Activated CD4-positive, alpha-beta T cell treated with anti-CD3 and anti-CD28 coated beads, Interleukin-2, amount 10 ng/mL, durations not matched to agents 7 days and 5 days (primary cell): ENCODE measurements around the gene C4orf33. TPM values are rescaled to one million over a fixed set of nuclear protein-coding genes. Genes with fewer than 3 reads are reported as not detected.
"Not testable (repeated sequence)": the region's sequence is repeated elsewhere in the genome, so short reads cannot be mapped to it uniquely, and the experiment has no call there.

Experiments
- CTCF ChIA-PET: fragments of 350-600 bp; sonication (Branson Sonifier 250); formaldehyde crosslinking; loops from one replicate; lab custom pipeline; 2021; ENCODE audit warnings: antibody characterized with exemption; lab: Charles Lee
- POLR2A ChIA-PET: fragments of 350-600 bp; sonication (Branson Sonifier 250); formaldehyde crosslinking; loops from one replicate; lab custom pipeline; 2021; ENCODE audit warnings: antibody characterized with exemption; lab: Charles Lee
- DNase-seq: peaks from one replicate; pipeline ENCODE4 v3.0.0-alpha.2; 2020
- H3K27ac Mint-ChIP-seq: one replicate; pipeline ENCODE4 v1.8.0; 2021; ENCODE audit warnings: mild to moderate bottlenecking, moderate library complexity, mixed read lengths
- H3K27me3 Mint-ChIP-seq: one replicate; pipeline ENCODE4 v1.8.0; 2021; ENCODE audit warnings: mixed read lengths
- H3K36me3 Mint-ChIP-seq: one replicate; pipeline ENCODE4 v1.8.0; 2021; ENCODE audit warnings: low read depth, mixed read lengths
- H3K4me1 Mint-ChIP-seq: one replicate; pipeline ENCODE4 v1.8.0; 2021; ENCODE audit warnings: mixed read lengths
- H3K4me3 Mint-ChIP-seq: one replicate; pipeline ENCODE4 v1.8.0; 2021; ENCODE audit warnings: mild to moderate bottlenecking, moderate library complexity, mixed read lengths
- H3K9me3 Mint-ChIP-seq: one replicate; pipeline ENCODE4 v1.8.0; 2021; ENCODE audit warnings: mixed read lengths
- total RNA-seq, 2 experiments: library from RNA; stranded (reverse); gene quantifications; one replicate each; pipeline ENCODE4 v1.2.3, GENCODE V29; 2021

Gene C4orf33, protein sequence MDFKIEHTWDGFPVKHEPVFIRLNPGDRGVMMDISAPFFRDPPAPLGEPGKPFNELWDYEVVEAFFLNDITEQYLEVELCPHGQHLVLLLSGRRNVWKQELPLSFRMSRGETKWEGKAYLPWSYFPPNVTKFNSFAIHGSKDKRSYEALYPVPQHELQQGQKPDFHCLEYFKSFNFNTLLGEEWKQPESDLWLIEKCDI
- 10 to 100 TPM; 17.8 to 18.6 TPM for total RNA-seq

DNA sequence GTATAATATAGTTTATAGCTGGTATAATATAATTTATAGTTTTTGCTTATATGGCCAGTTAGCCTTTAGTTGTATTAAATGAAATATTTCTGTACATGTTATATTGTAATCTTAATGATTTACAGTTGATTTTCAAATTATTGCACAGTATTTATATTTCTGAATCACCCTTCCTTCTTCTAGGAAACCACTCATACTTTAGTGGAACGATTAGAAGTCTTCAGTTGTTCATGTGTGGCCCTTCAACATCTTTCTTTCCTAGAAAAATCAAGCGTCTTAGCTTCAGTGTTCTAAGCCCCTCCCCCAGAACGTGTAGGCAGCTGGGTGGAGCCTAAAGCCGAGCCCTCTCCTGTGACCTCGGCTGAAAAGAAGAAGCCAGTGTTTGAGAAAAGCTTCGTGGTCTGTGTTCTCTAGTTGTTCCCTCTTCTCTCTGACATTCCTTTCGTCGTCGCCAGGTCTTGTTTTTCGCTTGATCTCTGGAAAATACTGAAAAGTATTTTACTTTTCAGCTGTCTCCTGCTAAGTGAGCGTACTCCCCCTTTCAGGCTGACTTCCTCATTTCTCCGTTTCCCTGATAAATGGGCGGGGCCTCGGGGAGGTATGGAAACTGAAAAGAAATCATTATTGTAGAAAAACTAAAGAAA lies at the start of gene C4orf33:
C4orf33 (plus strand) TSS at position 342 of the 644 bp plus-strand sequence. CDS start 6,459 bp downstream, outside the sequence.
- peaks cover 4% of the 10 kb centered on the region for H3K36me3 Mint-ChIP-seq
- H3K4me3 Mint-ChIP-seq = peak within 1 kb of the TSS; percentile 82
- no peaks in the 10 kb centered on the region for H3K9me3 Mint-ChIP-seq
- peak; percentile 85 for DNase-seq
- ChIA-PET CTCF (no interaction called here), POLR2A (interaction anchor here (0.6 to 0.9 kb wide), 3 partner anchors 13 to 290 kb away, joined by 3 to 4 read pairs (median 4); no protein-coding TSS in a partner anchor)
- peak within 1 kb of the TSS; percentile 90 for H3K27ac Mint-ChIP-seq
- H3K4me1 Mint-ChIP-seq = peaks cover 41% of the 10 kb centered on the region
- no peaks in the 10 kb centered on the region for H3K27me3 Mint-ChIP-seq

DNA sequence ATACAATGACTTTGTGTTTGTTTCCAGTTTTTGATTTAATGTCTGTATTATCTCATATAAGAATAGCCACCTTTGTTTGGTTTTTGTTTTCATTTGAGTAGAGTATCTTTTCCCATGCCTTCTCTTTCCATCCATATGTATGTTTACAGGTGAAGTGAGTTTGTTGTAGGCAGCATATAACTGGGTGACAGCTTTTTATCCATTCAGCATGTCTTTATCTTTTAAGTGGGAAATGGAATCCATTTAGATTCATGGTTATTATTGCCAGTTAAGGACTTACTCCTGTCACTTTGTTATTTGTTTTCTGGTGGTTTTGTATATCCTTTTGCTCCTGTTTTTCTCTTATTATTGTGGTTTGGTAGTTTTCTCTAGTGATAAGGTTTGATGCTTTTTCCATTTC lies 36.9 kb upstream of the C4orf33 start:
- Mint-ChIP-seq H3K4me3 (no peak overlapping the region), H3K36me3 (peaks cover 72% of the 10 kb centered on the region), H3K4me1 (no peaks in the 10 kb centered on the region), H3K9me3 (peaks cover 79% of the 10 kb centered on the region), H3K27me3 (no peaks in the 10 kb centered on the region), H3K27ac (no peak overlapping the region)
- ChIA-PET POLR2A (no interaction called here), CTCF (no interaction called here)
- DNase-seq = no peak

DNA sequence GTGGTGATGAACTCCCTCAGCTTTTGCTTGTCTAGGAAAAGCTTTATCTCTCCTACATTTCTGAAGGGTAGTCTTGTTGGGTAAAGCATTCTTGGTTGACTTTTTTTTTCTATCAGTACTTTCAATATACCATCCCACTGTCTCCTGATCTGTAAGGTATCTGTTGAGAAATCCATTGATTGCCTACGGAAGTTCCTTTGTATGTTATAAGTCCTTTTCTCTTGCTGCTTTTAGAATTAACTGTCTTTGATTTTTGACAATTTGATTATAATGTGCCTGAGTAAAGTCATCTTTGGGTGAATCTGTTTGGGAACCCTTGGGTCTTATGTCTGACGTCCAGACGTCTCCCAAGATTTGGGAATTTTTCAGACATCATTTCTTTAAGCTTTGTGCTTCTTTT lies 33.4 kb upstream of the C4orf33 start:
- Mint-ChIP-seq H3K4me3 (no peak overlapping the region), H3K36me3 (peaks cover 60% of the 10 kb centered on the region), H3K9me3 (peaks cover 56% of the 10 kb centered on the region), H3K27me3 (no peaks in the 10 kb centered on the region), H3K27ac (no peak overlapping the region), H3K4me1 (no peaks in the 10 kb centered on the region)
- CTCF ChIA-PET = interaction anchor here (1.5 kb wide), 1 partner anchor 14 kb away, joined by 5 read pairs; no protein-coding TSS in a partner anchor
- DNase-seq = no peak
- POLR2A ChIA-PET = no interaction called here

DNA sequence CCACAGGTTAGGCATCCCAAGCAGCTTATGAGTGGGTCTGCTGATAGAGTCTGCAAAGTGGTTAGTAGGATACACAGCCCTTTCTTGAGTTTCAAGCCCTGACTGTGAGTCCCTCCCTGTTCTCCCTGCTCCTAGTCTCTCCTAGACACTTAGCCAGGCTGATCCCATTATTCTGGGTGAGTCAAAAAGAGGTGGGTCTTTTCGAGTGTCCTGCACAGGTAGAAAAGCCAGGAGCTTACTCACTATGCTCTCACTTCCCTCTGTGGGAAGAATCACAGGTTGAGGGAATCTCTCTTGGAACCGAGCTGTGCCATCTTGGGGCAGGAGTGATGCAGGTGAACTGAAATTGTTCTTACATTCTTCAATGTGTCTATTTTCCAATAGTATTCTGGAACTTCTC lies 32.3 kb upstream of the C4orf33 start:
- Mint-ChIP-seq H3K36me3 (peaks cover 62% of the 10 kb centered on the region), H3K4me3 (no peak overlapping the region), H3K4me1 (no peaks in the 10 kb centered on the region), H3K9me3 (peaks cover 51% of the 10 kb centered on the region), H3K27me3 (no peaks in the 10 kb centered on the region), H3K27ac (no peak overlapping the region)
- ChIA-PET CTCF (interaction anchor here (1.5 kb wide), 1 partner anchor 13 kb away, joined by 5 read pairs; no protein-coding TSS in a partner anchor), POLR2A (no interaction called here)
- DNase-seq = no peak

DNA sequence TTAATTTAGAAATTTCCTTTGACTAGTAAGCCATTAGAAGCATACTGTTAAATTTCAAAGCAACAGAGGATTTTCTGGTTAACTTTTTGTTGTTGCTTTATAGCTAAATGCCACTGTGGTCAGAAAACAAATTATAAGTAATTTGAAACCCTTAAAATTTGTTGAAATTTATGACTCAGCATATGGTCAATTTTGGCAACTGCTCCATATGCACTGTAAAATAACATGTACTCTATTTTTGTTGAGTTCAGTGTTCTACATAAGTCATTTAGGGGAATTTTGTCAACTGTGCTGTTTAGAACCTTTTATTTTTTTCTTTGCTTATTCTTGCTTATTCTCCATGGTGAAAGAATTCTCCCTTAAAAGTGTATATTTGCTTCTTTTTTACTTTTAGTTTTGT lies 31.2 kb upstream of the C4orf33 start:
- H3K36me3 Mint-ChIP-seq = peaks cover 63% of the 10 kb centered on the region
- CTCF ChIA-PET = no interaction called here
- POLR2A ChIA-PET = no interaction called here
- no peak overlapping the region for H3K27ac Mint-ChIP-seq
- peaks cover 50% of the 10 kb centered on the region for H3K9me3 Mint-ChIP-seq
- no peaks in the 10 kb centered on the region for H3K27me3 Mint-ChIP-seq
- no peaks in the 10 kb centered on the region for H3K4me1 Mint-ChIP-seq
- no peak for DNase-seq
- no peak overlapping the region for H3K4me3 Mint-ChIP-seq

DNA sequence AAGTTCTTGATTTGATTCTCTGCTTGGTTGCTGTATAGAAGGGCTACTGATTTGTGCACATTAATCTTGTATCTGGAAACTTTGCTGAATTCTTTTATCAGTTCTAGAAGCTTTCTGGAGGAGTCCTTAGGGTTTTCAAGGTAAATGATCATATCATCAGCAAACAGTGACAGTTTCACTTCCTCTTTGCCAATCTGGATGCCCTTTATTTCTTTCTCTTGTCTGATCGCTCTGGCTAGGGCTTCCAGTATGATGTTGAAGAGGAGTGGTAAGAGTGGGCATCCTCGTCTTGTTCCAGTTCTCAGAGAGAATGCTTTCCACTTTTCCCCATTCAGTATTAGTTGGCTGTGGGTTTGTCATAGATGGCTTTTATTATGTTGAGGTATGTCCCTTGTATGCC lies 26.4 kb upstream of the C4orf33 start:
- H3K4me3 Mint-ChIP-seq, H3K27ac Mint-ChIP-seq, POLR2A ChIA-PET, DNase-seq, H3K27me3 Mint-ChIP-seq, H3K4me1 Mint-ChIP-seq, CTCF ChIA-PET: not testable (repeated sequence)
- H3K36me3 Mint-ChIP-seq = peaks cover 49% of the 10 kb centered on the region
- H3K9me3 Mint-ChIP-seq = peaks cover 44% of the 10 kb centered on the region

DNA sequence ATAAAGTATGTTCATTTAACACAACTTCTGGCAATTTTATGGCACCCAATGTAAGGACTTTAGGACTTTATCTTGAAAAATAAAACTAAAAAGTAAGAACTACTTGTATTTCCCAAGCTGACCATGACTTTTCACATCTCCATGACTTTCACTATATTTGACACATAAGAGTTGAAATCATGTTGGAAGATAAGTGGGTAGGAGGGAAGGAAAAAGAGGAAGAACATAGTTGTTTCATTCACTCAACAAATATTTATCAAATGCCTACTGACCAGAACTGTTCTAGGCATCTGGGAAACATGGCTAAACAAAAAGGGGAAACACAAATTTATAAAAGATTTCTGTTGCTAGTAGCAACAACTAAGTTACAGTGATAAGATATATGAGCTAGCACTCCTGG lies 18.6 kb upstream of the C4orf33 start:
- CTCF ChIA-PET = interaction anchor here (1.1 to 1.5 kb wide), 2 partner anchors 14 to 17 kb away, joined by 3 to 5 read pairs; no protein-coding TSS in a partner anchor
- no peak for DNase-seq
- H3K4me3 Mint-ChIP-seq = no peak overlapping the region
- POLR2A ChIA-PET = no interaction called here
- H3K27ac Mint-ChIP-seq = no peak overlapping the region
- H3K4me1 Mint-ChIP-seq = peaks cover 4% of the 10 kb centered on the region
- H3K9me3 Mint-ChIP-seq = peaks cover 36% of the 10 kb centered on the region
- H3K36me3 Mint-ChIP-seq = peaks cover 81% of the 10 kb centered on the region
- no peaks in the 10 kb centered on the region for H3K27me3 Mint-ChIP-seq

DNA sequence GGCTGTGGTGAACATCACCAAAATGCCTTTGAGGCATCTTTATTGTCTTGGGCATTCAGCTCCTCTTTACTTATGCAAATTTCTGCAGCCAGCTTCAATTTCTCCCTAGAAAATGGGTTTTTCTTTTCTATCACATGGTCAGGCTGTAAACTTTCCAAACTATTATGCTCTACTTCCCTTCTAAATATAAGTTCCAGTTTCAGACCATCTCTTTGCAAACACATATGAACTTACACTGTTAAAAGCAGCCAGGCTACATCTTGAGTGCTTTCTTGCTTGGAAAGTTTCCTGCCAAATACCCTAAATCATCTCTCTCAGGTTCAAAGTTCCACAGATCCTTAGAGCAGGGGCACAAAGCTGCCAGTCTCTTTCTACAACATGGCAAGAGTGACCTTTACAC lies 15.8 kb upstream of the C4orf33 start:
- Mint-ChIP-seq H3K27ac (no peak overlapping the region), H3K4me1 (peaks cover 11% of the 10 kb centered on the region), H3K4me3 (no peak overlapping the region), H3K36me3 (peaks cover 75% of the 10 kb centered on the region), H3K9me3 (peaks cover 28% of the 10 kb centered on the region), H3K27me3 (no peaks in the 10 kb centered on the region)
- DNase-seq = no peak
- ChIA-PET CTCF (interaction anchor here (1.1 to 1.6 kb wide), 3 partner anchors 13 to 21 kb away, joined by 3 to 6 read pairs (median 4); partner anchors contain the start of gene SCLT1), POLR2A (no interaction called here)

DNA sequence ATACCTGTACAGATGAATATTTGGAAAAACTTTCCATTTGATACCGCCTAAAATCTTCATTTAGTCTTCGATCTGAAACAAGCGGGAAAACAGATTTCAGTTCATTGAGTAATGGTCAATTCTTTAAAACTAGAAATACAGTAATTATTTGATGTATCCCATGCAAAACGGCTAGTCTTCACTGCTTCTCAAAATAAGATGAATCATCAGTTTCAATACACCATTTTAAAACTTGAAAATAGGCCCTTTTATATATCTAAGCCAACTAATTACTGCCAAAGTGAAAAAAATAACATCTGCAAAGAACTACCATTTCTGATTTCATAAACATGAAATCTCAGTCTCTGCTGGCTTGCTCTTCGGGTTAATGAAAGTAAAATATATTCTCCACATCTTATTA lies 13.7 kb upstream of the C4orf33 start:
- H3K9me3 Mint-ChIP-seq = peaks cover 24% of the 10 kb centered on the region
- DNase-seq = no peak
- H3K36me3 Mint-ChIP-seq = peaks cover 73% of the 10 kb centered on the region
- no peaks in the 10 kb centered on the region for H3K27me3 Mint-ChIP-seq
- H3K27ac Mint-ChIP-seq = no peak overlapping the region
- H3K4me1 Mint-ChIP-seq = peaks cover 17% of the 10 kb centered on the region
- POLR2A ChIA-PET = no interaction called here
- H3K4me3 Mint-ChIP-seq = no peak overlapping the region
- CTCF ChIA-PET = no interaction called here

DNA sequence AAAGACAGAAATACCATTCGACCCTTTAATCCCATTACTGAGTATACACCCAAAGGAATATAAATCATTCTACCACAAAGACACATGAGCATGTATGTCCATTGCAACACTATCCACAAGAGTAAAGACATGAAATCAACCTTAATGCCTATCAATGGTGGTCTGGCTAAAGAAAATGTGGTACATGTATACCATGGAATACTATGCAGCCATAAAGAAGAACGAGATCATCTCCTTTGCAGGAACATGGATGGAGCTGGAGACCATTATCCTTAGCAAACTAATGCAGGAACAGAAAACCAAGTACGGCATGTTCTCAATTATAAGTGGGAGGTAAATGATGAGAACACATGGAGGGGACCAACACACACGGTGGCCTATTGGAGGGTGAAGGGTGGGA lies 10.5 kb upstream of the C4orf33 start:
- peaks cover 16% of the 10 kb centered on the region for H3K9me3 Mint-ChIP-seq
- no peak overlapping the region for H3K4me3 Mint-ChIP-seq
- DNase-seq = no peak
- H3K4me1 Mint-ChIP-seq = peaks cover 32% of the 10 kb centered on the region
- peaks cover 64% of the 10 kb centered on the region for H3K36me3 Mint-ChIP-seq
- CTCF ChIA-PET = no interaction called here
- no peak overlapping the region for H3K27ac Mint-ChIP-seq
- H3K27me3 Mint-ChIP-seq = no peaks in the 10 kb centered on the region
- POLR2A ChIA-PET = no interaction called here

DNA sequence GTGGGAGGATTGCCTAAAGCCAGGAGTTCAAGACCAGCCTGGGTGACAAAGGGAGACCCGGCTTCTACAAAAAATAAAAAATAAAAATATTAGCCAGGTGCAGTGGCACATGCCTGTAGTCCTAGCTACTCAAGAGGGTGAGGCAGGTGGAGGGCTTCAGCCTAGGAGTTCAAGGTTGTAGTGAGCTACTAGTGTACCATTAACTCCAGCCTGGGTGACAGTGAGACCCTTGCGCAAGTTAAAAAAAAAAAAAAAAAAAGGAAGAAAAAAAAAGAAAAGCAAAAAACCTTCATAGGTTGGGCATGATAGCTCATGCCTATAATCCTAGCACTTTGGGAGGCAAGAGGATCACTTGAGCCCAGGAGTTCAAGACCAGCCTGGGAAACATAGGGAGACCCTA lies 8.4 kb upstream of the C4orf33 start:
- DNase-seq = no peak
- Mint-ChIP-seq H3K4me3 (no peak overlapping the region), H3K36me3 (peaks cover 45% of the 10 kb centered on the region), H3K4me1 (peaks cover 30% of the 10 kb centered on the region), H3K27me3 (no peaks in the 10 kb centered on the region), H3K9me3 (peaks cover 8% of the 10 kb centered on the region), H3K27ac (no peak overlapping the region)
- ChIA-PET CTCF (interaction anchor here (0.6 kb wide), 1 partner anchor 277 kb away, joined by 3 read pairs; no protein-coding TSS in a partner anchor), POLR2A (no interaction called here)

DNA sequence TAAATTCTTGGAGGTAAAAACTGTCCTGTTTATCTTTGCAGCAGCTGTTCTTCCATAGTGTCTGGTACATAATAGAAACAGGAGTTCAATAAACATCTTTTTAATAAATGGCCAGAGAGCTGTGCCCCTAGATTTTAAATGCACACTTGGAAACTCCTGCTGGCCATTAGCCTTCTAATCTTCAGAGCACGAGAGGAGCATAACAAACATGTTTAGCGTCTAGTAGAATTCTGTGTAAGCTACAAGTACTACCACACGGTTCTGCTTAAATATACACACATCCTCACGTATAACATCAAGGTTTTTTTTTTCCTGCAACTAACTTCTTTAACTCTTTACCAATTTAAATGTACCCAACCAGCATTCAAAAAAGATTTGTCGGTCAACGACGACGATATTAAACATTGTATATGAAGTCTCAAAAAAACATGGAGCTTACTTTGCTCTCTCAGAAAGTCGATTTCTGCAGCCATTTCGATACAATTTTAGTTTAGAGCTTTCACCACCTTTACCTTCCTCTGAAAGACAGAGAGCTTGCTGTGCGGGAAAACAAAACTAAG lies 3.2 kb upstream of the C4orf33 start:
- DNase-seq = no peak
- ChIA-PET POLR2A (interaction anchor here (0.5 to 0.7 kb wide), 3 partner anchors 41 to 1059 kb away, joined by 3 to 4 read pairs (median 3); no protein-coding TSS in a partner anchor), CTCF (interaction anchor here (1.8 kb wide), 1 partner anchor 13 kb away, joined by 6 read pairs; no protein-coding TSS in a partner anchor)
- no peaks in the 10 kb centered on the region for H3K27me3 Mint-ChIP-seq
- H3K27ac Mint-ChIP-seq = no peak overlapping the region
- peaks cover 16% of the 10 kb centered on the region for H3K36me3 Mint-ChIP-seq
- H3K4me1 Mint-ChIP-seq = peaks cover 46% of the 10 kb centered on the region
- no peaks in the 10 kb centered on the region for H3K9me3 Mint-ChIP-seq
- H3K4me3 Mint-ChIP-seq = no peak overlapping the region
